ENCODE measurements around the gene SCUBE2. TPM values are rescaled to one million over a fixed set of nuclear protein-coding genes. Genes with fewer than 3 reads are reported as not detected.

Gene SCUBE2
- total and polyA plus RNA-seq, 2 of the 4 experiments (the other 2 are of a cell fraction): 0.43 to 0.72 TPM

DNA sequence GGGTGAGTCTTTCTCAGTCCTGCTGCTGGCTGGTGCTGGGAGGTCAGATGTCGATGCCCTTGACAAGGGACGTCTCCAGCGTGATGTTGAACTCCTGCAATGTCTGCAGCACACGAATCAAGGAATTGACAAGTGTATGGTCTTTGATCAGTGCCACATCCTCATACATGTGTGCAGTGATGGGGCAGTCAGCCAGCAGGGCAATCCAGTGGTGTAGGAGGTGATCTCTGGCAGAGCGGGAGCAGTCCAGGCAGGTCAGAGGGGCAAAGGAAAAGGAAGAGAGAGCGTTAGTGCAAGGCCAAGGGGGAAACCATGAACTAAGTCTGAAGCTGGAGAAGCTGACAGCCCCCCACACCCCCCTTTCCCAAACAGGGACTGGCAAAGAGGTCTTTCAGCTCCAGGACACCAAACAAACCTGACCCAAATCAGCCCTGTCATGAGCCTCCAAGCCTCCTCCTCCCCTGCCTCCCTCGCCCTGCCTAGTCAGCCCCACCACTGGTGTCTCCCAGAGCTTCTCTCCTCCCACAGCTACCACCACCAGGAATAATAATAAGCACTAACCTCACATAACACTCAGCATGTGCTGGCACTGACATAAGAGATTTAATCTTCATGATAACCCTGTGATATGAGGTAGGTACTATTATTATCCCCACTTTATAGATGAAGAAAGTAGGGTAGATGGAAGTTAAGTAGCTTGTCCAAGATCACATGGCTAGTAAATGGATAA lies 48.4 kb upstream of the SCUBE2 start:
- no peak overlapping the region for H3K4me2 ChIP-seq (ENCODE audit: low read depth, low read length)
- BruUV-seq (replicated peaks): no TSS peak
- in situ Hi-C loops (cut with MboI; ENCODE audit: low sequenced_read_pairs): loop anchor here (5.0 to 25.0 kb wide), 2 partner anchors 222 to 452 kb away; partner anchors contain the start of genes RPL27A and TRIM66

More for the DNA sequence above, 48.4 kb upstream of the SCUBE2 start:
- ChIA-PET POLR2A (ENCODE audit: unreplicated experiment) (no interaction called here), CTCF (interaction anchor here (0.6 to 0.9 kb wide), 3 partner anchors 125 to 1465 kb away, joined by 3 to 4 read pairs (median 3); no protein-coding TSS in a partner anchor)
- peaks cover 15 to 55% of the 10 kb centered on the region in 2 experiments for H3K79me1 ChIP-seq (ENCODE audit: low read depth in 1 of 2, low read length in 2 of 2)
- DNase-seq: no peak
- H2BK15ac ChIP-seq (ENCODE audit: low read depth, low read length): peak overlapping the region; percentile 4; the same call in 2 of the 3 replicates
- no peak for ATAC-seq (ENCODE audit: low read depth)
- intact Hi-C loops (cut with micrococcal nuclease): loop anchor here (5.0 to 10.0 kb wide), 2 partner anchors 307 to 445 kb away; no protein-coding TSS in a partner anchor
- no peak overlapping the region for H3K56ac ChIP-seq (ENCODE audit: extremely low read depth, insufficient read depth, low read length)
- WGBS, 2 experiments (ENCODE audit: extremely low coverage in 2 of 2, insufficient read length in 1 of 2): 76% methylated on average over 4 of the region's 7 CpGs; no CpG with 5 or more reads in 1 of the 2 experiments
- H2BK20ac ChIP-seq (ENCODE audit: low read depth, low read length): no peak overlapping the region
- no peak overlapping the region for H2BK120ac ChIP-seq (ENCODE audit: low read depth, low read length)
- no peak overlapping the region for H3K4me3 ChIP-seq (ENCODE audit: insufficient read depth, low read depth, low read length)
- H3K4ac ChIP-seq (ENCODE audit: low read depth, low read length): peak overlapping the region; percentile 21; the same call in 1 of the 2 replicates
- H3K4me1 ChIP-seq (ENCODE audit: control insufficient read depth, insufficient read depth, low read length): peaks cover 8% of the 10 kb centered on the region
- H3K9ac ChIP-seq (ENCODE audit: low read depth, low read length): no peak overlapping the region
- no peaks in the 10 kb centered on the region for H3K9me3 ChIP-seq (ENCODE audit: control insufficient read depth, insufficient read depth, low read length)
- H3K27ac ChIP-seq (ENCODE audit: insufficient read depth, low read length): peak overlapping the region; percentile 30
- H3K9me1 ChIP-seq (ENCODE audit: insufficient read depth, low read length): peaks cover 21% of the 10 kb centered on the region
- no peak overlapping the region for H2AFZ ChIP-seq (replicated peaks; ENCODE audit: low read length, poor library complexity)
- H2AK9ac ChIP-seq (replicated peaks; ENCODE audit: low read depth, low read length, poor library complexity): no peak overlapping the region
- dilution Hi-C loops (cut with HindIII; ENCODE audit: low sequenced_read_pairs, unreplicated experiment): no loop called here
- H4K5ac ChIP-seq (ENCODE audit: low read depth, low read length): no peak overlapping the region; the same call in 1 of the 2 replicates
- no peak overlapping the region for H3K18ac ChIP-seq (ENCODE audit: low read depth, low read length)
- peak overlapping the region; percentile 55 for H2AK5ac ChIP-seq (ENCODE audit: low read depth, low read length)
- no peaks in the 10 kb centered on the region for H3K27me3 ChIP-seq (ENCODE audit: control insufficient read depth, insufficient read depth, low read length)
- H3K14ac ChIP-seq (replicated peaks; ENCODE audit: low read depth, low read length): no peak overlapping the region
- H3K36me3 ChIP-seq (ENCODE audit: control insufficient read depth, insufficient read depth, low read length): peaks cover 51% of the 10 kb centered on the region
- H2BK5ac ChIP-seq (ENCODE audit: low read depth, low read length, poor library complexity, severe bottlenecking): no peak overlapping the region
- 0 out of 4 replicates have a peak overlapping the region, but pooled peaks have one; percentile 0 to 31 for H4K8ac ChIP-seq (ENCODE audit: low read depth in 2 of 2, low read length in 2 of 2)
- H4K20me1 ChIP-seq (ENCODE audit: insufficient read depth, low read length): peaks cover 18% of the 10 kb centered on the region; the same call in 1 of the 2 replicates
- peak overlapping the region; percentile 3; the same call in 1 of the 2 replicates for H3K23ac ChIP-seq (ENCODE audit: low read depth, low read length)
- H4K91ac ChIP-seq (ENCODE audit: insufficient read depth, low read depth, low read length): no peak overlapping the region
- TF ChIP-seq MAZ (IDR thresholded peaks at IDR 0.05; ENCODE audit: borderline replicate concordance, low read depth, low read length) (no peak), RAD21 (IDR thresholded peaks at IDR 0.05; ENCODE audit: low read length) (no peak), CHD1 (IDR thresholded peaks at IDR 0.05; ENCODE audit: low read depth, low read length) (no peak), SMC3 (IDR thresholded peaks at IDR 0.05; ENCODE audit: low read depth, low read length) (no peak), MAFK (IDR thresholded peaks at IDR 0.05; ENCODE audit: low read depth, low read length) (no peak)

Measured in IMR-90 (cell line).